Psoas muscle (tissue), 8 donors: ENCODE results near the gene C5orf46. TPM values are rescaled to one million over a fixed set of nuclear protein-coding genes. Genes with fewer than 3 reads are reported as not detected.

Experiments used
- ATAC-seq, 4 donors: fragments of 200-7000 bp; cut with Tn5 transposase; one replicate each; pipeline ENCODE4 v1.9.1; 2020; ENCODE audit warnings: moderate library complexity in 3 of 4, mild to moderate bottlenecking in 2 of 4
- DNase-seq, 2 donors: peaks; one replicate each; pipeline ENCODE4 v3.0.0-alpha.2; 2020
- H3K27ac ChIP-seq: fragments of 200-600 bp; one replicate; pipeline ENCODE4 v1.8.0; 2022
- H3K27me3 ChIP-seq, 3 donors: fragments of 200-600 bp in 1 of 3; one replicate each; pipeline versions ENCODE4 v1.6.1 to v1.8.0; 2013 to 2022; ENCODE audit warnings: low read length in 2 of 3, mild to moderate bottlenecking in 2 of 3, moderate library complexity in 1 of 3; ENCODE audit not compliant: insufficient read depth in 3 of 3
- H3K36me3 ChIP-seq, 2 donors: fragments of 200-600 bp in 1 of 2; one replicate each; pipeline versions ENCODE4 v1.6.1 to v1.8.0; 2013 to 2022; ENCODE audit warnings: low read depth in 1 of 2, mild to moderate bottlenecking in 1 of 2, moderate library complexity in 1 of 2; ENCODE audit not compliant: insufficient read depth in 1 of 2
- H3K4me1 ChIP-seq: fragments of 200-600 bp; one replicate; pipeline ENCODE4 v1.8.0; 2022
- H3K4me3 ChIP-seq: fragments of 200-600 bp; one replicate; pipeline ENCODE4 v1.8.0; 2022; ENCODE audit warnings: mild to moderate bottlenecking
- H3K9me3 ChIP-seq: fragments of 200-600 bp; one replicate; pipeline ENCODE4 v1.8.0; 2022
- CTCF ChIP-seq: fragments of 200-600 bp; IDR thresholded peaks from one replicate; pipeline ENCODE4 v1.8.0; 2022; ENCODE audit warnings: antibody characterized with exemption
- WGBS, 3 donors: extraction: QIAGEN DNeasy Blood & Tissue Kit; methylation state at CpG; one replicate each; pipeline versions ENCODE4 v1.1.6 to v1.1.7; 2013; 5-methylcytosine and 5-hydroxymethylcytosine counted together
- intact Hi-C, 2 donors: fragments of 100-400 bp; cut with DNase I; formaldehyde crosslinking; loops; one replicate each; pipeline versions ENCODE4 v1.11.0 to v1.14.2; 2022
- polyA plus RNA-seq, 3 donors: library from polyadenylated mRNA; stranded (reverse); fragments of 200-250 nt; gene quantifications; one replicate each; pipeline ENCODE4 v1.2.3, GENCODE V29; 2013
- total RNA-seq, 4 donors: library from RNA; stranded (reverse); fragmentation: NEBNext Ultra II Directional in 2 of 4; extraction: Animal tissue kit (Norgen Biotek cat#: 25700) in 2 of 4; gene quantifications; one replicate each; pipeline versions ENCODE4 v1.2.1 to v1.2.4, GENCODE V29; 2021 to 2023
- donor health status: healthy with polysubstance abuse.
- donor health status: DM: no; HTN: no; CAD: no; lungs with moderate emphysema.
- donor health status: Bipolar disorder and iron deficiency.
- donor health status: healthy.
- donor health status: DM: yes; HTN: yes; CAD: no.
- donor health status: DM: no; HTN: no; CAD: no.
- donor health status: DM: no; HTN: no; CAD: no.
- donor health status: DM: yes; HTN: yes; CAD: no.

The C5orf46 gene
- total and polyA plus RNA-seq, 7 donors: not detected

- Histone ChIP-seq H3K27me3 (no peaks in the 10 kb centered on the region), H3K36me3 (no peaks in the 10 kb centered on the region), H3K4me1 (no peaks in the 10 kb centered on the region), H3K27ac (no peak overlapping the region), H3K9me3 (no peaks in the 10 kb centered on the region), H3K4me3 (no peak overlapping the region)
- intact Hi-C loops: loop anchor here in 1 of 2 donors (10.0 kb wide), 1 partner anchor 76 kb away; no protein-coding TSS in a partner anchor
- no peak for TF ChIP-seq CTCF
- DNase-seq (no peak), ATAC-seq (no peak)
- 28 to 37% (median 36%) methylated on average over 1 of the region's 1 CpG for WGBS, 3 donors
These were observed 47.8 kb downstream of the C5orf46 start for GRCh38 chr5:147858565-147858964.

- Histone ChIP-seq H3K36me3 (no peaks in the 10 kb centered on the region), H3K4me1 (no peaks in the 10 kb centered on the region), H3K9me3 (no peaks in the 10 kb centered on the region), H3K4me3 (no peak overlapping the region), H3K27ac (no peak overlapping the region), H3K27me3 (no peaks in the 10 kb centered on the region)
- TF ChIP-seq CTCF: peak; percentile 63
- WGBS, 3 donors: 0 to 1% (median 0%) methylated on average over 2 of the region's 2 CpGs
- intact Hi-C loops: loop anchor here in 1 of 2 donors (10.0 kb wide), 1 partner anchor 77 kb away; no protein-coding TSS in a partner anchor
- ATAC-seq (peak in 1 of 4 donors; percentile 52), DNase-seq (no peak)
These were observed 48.8 kb downstream of the C5orf46 start for GRCh38 chr5:147857302-147858129.

- H3K36me3 ChIP-seq: no peaks in the 10 kb centered on the region
- intact Hi-C loops: loop anchor here in 1 of 2 donors (10.0 kb wide), 1 partner anchor 78 kb away; no protein-coding TSS in a partner anchor
- ATAC-seq: no peak
- DNase-seq: no peak
- H3K27me3 ChIP-seq: no peaks in the 10 kb centered on the region
- TF ChIP-seq CTCF: no peak
- no peak overlapping the region for H3K4me3 ChIP-seq
- H3K9me3 ChIP-seq: no peaks in the 10 kb centered on the region
- H3K27ac ChIP-seq: no peak overlapping the region
- H3K4me1 ChIP-seq: no peaks in the 10 kb centered on the region
These were observed 49.5 kb downstream of the C5orf46 start for GRCh38 chr5:147856801-147857200.

- intact Hi-C loops: loop anchor here in 1 of 2 donors (10.0 kb wide), 1 partner anchor 79 kb away; no protein-coding TSS in a partner anchor
- WGBS, 3 donors: 26 to 31% (median 29%) methylated on average over 4 of the region's 4 CpGs
These were observed 50.6 kb downstream of the C5orf46 start for GRCh38 chr5:147855774-147856069.

More at GRCh38 chr5:147855774-147856069, 50.6 kb downstream of the C5orf46 start:
- ATAC-seq (no peak), DNase-seq (no peak)
- H3K4me1 ChIP-seq: no peaks in the 10 kb centered on the region
- no peaks in the 10 kb centered on the region for H3K9me3 ChIP-seq
- H3K36me3 ChIP-seq: no peaks in the 10 kb centered on the region
- no peak overlapping the region for H3K4me3 ChIP-seq
- H3K27ac ChIP-seq: no peak overlapping the region
- no peaks in the 10 kb centered on the region for H3K27me3 ChIP-seq
- no peak for TF ChIP-seq CTCF
